GM12878 (cell line): ENCODE measurements around the gene HINT3. TPM values are rescaled to one million over a fixed set of nuclear protein-coding genes. Genes with fewer than 3 reads are reported as not detected.

Experiments
- ATF2 ChIP-seq: IDR thresholded peaks from 2 replicates; pipeline ENCODE4 v1.6.1; 2012; ENCODE audit warnings: low read length, inconsistent platforms
- CEBPB ChIP-seq, 2 experiments: fragments of 150-350 bp in 1 of 2; IDR thresholded peaks; 2 replicates each; pipeline ENCODE4 v1.6.1; 2012 to 2014; ENCODE audit warnings: low read depth in 2 of 2, low read length in 2 of 2, borderline replicate concordance in 1 of 2, inconsistent platforms in 1 of 2
- CTCF ChIP-seq, 3 experiments: IDR thresholded peaks in 2 of 3; conservative IDR thresholded peaks in 1 of 3; 2 replicates each; pipeline ENCODE4 v1.5.1; 2011; ENCODE audit warnings: low read depth in 3 of 3, low read length in 3 of 3, mild to moderate bottlenecking in 3 of 3, control low read depth in 2 of 3, moderate library complexity in 2 of 3, inconsistent platforms in 1 of 3, mixed read lengths in 1 of 3; ENCODE audit not compliant: control insufficient read depth in 2 of 3, insufficient read depth in 1 of 3; ENCODE audit errors: extremely low read depth in 1 of 3
- DPF2 ChIP-seq: fragments of 450-650 bp; IDR thresholded peaks from 2 replicates; pipeline ENCODE4 v1.6.1; 2017; ENCODE audit warnings: mild to moderate bottlenecking
- EZH2 ChIP-seq: IDR thresholded peaks from 2 replicates; pipeline ENCODE4 v1.6.1; 2012; ENCODE audit warnings: low read depth, mild to moderate bottlenecking, control low read depth, inconsistent platforms, low read length, borderline replicate concordance; ENCODE audit not compliant: control insufficient read depth
- FOS ChIP-seq: IDR thresholded peaks from 3 replicates; pipeline ENCODE4 v1.6.1; 2011; ENCODE audit warnings: borderline replicate concordance; ENCODE audit not compliant: insufficient read length; ENCODE audit errors: extremely low read depth
- JUNB ChIP-seq: IDR thresholded peaks from 2 replicates; pipeline ENCODE4 v1.6.1; 2016; ENCODE audit warnings: antibody characterized with exemption, mild to moderate bottlenecking
- POLR2AphosphoS5 ChIP-seq: IDR thresholded peaks from 2 replicates; pipeline ENCODE4 v1.6.1; 2011; ENCODE audit warnings: mild to moderate bottlenecking, low read length, inconsistent platforms
- POU2F2 ChIP-seq: IDR thresholded peaks from 3 replicates; pipeline ENCODE4 v1.6.1; 2011; ENCODE audit warnings: low read depth, mild to moderate bottlenecking, low read length, borderline replicate concordance
- SMAD1 ChIP-seq: fragments of 450-650 bp; IDR thresholded peaks from 2 replicates; pipeline ENCODE4 v1.6.1; 2018; ENCODE audit warnings: mild to moderate bottlenecking, low read depth; ENCODE audit not compliant: partially characterized antibody
- SREBF2 ChIP-seq: IDR thresholded peaks from 2 replicates; pipeline ENCODE4 v1.6.1; 2012; ENCODE audit warnings: mild to moderate bottlenecking, low read length
- SRF ChIP-seq, 2 experiments: IDR thresholded peaks; 2 replicates each; pipeline ENCODE4 v1.6.1; 2011; ENCODE audit warnings: low read depth in 2 of 2, low read length in 2 of 2, mild to moderate bottlenecking in 1 of 2, moderate library complexity in 1 of 2
- YY1 ChIP-seq: IDR thresholded peaks from 2 replicates; pipeline ENCODE4 v1.6.1; 2011; ENCODE audit warnings: low read depth, mild to moderate bottlenecking, low read length
- ZNF687 ChIP-seq: fragments of 450-650 bp; IDR thresholded peaks from 2 replicates; pipeline ENCODE4 v1.6.1; 2017; ENCODE audit warnings: mild to moderate bottlenecking, moderate library complexity
- polyA plus RNA-seq, 11 experiments: library from polyadenylated mRNA; depleted of rRNA in 4 of 11; unstranded in 6 of 11; stranded (reverse) in 5 of 11; fragments of >200 nt; fragmentation: Nextera tagmentation in 4 of 11; fragmentation: Illumina TruSeq in 1 of 11; extraction: Ambion mirVana in 4 of 11; extraction: Trizol in 1 of 11; gene quantifications; 1 replicate in 1 of 11; 2 replicates in 10 of 11; pipeline versions ENCODE4 v1.2.1 to v1.2.3, GENCODE V29; 2011 to 2016; ENCODE audit warnings: inconsistent platforms in 2 of 11, missing spikeins in 2 of 11, low read depth in 1 of 11
- total RNA-seq, 4 experiments: library from RNA; depleted of rRNA in 3 of 4; stranded (reverse); fragments of >200 nt in 3 of 4; fragmentation: Illumina TruSeq in 1 of 4; extraction: Trizol in 1 of 4; gene quantifications; 2 replicates each; pipeline versions ENCODE4 v1.2.1 to v1.2.3, GENCODE V29; 2013 to 2021

Gene HINT3
- total and polyA plus RNA-seq, 10 of the 15 experiments (the other 5 are each of a cell fraction or from before 2014, with no cell fraction given): 0.72 to 9.1 (median 5.4) TPM

GRCh38 chr6:125956506-125957390 is at the start of gene HINT3 (continued):
- peak; percentile 95 for TF ChIP-seq ZNF687
- TF ChIP-seq POLR2AphosphoS5: peak; percentile 53; the same call in 1 of the 2 replicates
- TF ChIP-seq DPF2: peak; percentile 71; the same call in 1 of the 2 replicates
- peak; percentile 97 to 99 (median 98) for TF ChIP-seq CTCF (IDR thresholded peaks at IDR 0.05 in 2 of 3, conservative IDR thresholded peaks at IDR 0.05 in 1 of 3; ENCODE audit: control insufficient read depth in 2 of 3, extremely low read depth in 1 of 3, insufficient read depth in 1 of 3, low read depth in 3 of 3, low read length in 3 of 3)
- TF ChIP-seq FOS: no peak
- TF ChIP-seq SREBF2: no peak
- peak; percentile 32; the same call in 1 of the 3 replicates for TF ChIP-seq POU2F2
- TF ChIP-seq JUNB: no peak
- 0 out of 4 replicates have a peak, but pooled peaks of 1 of the 2 experiments have one; percentile 72 for TF ChIP-seq SRF (IDR thresholded peaks at IDR 0.05; ENCODE audit: low read depth in 2 of 2, low read length in 2 of 2)
- no peak for TF ChIP-seq SMAD1
- TF ChIP-seq YY1: peak; percentile 84
- TF ChIP-seq EZH2: no peak
- TF ChIP-seq ATF2: peak; percentile 69; the same call in 1 of the 2 replicates
- no peak for TF ChIP-seq CEBPB (IDR thresholded peaks at IDR 0.05; ENCODE audit: borderline replicate concordance in 1 of 2, low read depth in 2 of 2, low read length in 2 of 2)
